ENCODE measurements around the gene SPEN.

Gene SPEN

GRCh38 chr1:15939181-15940109, 91.9 kb downstream of the SPEN start:
- no peak for TF ChIP-seq CTCF (conservative IDR thresholded peaks at IDR 0.05; ENCODE audit: low read depth)
- DNase-seq (ENCODE audit: low spot score): no peak
- H3K27ac ChIP-seq: peak overlapping the region; percentile 75
- POLR2A ChIA-PET (ENCODE audit: low non-redundant PET): no interaction called here
- CTCF ChIA-PET: no interaction called here

GRCh38 chr1:15940110-15941043, 92.9 kb downstream of the SPEN start:
- H3K27ac ChIP-seq: peak overlapping the region; percentile 100
- TF ChIP-seq CTCF (conservative IDR thresholded peaks at IDR 0.05; ENCODE audit: low read depth): no peak
- POLR2A ChIA-PET (ENCODE audit: low non-redundant PET): no interaction called here
- CTCF ChIA-PET: no interaction called here
- DNase-seq (ENCODE audit: low spot score): no peak

GRCh38 chr1:15941044-15941840, 93.7 kb downstream of the SPEN start:
- no peak for DNase-seq (ENCODE audit: low spot score)
- ChIA-PET POLR2A (ENCODE audit: low non-redundant PET) (no interaction called here), CTCF (no interaction called here)
- no peak for TF ChIP-seq CTCF (conservative IDR thresholded peaks at IDR 0.05; ENCODE audit: low read depth)
- H3K27ac ChIP-seq: peak overlapping the region; percentile 100

GRCh38 chr1:15941899-15942660, 94.6 kb downstream of the SPEN start:
- peak overlapping the region; percentile 100 for H3K27ac ChIP-seq

More at GRCh38 chr1:15941899-15942660, 94.6 kb downstream of the SPEN start:
- ChIA-PET CTCF (interaction anchor here (1.1 kb wide), 1 partner anchor 150 kb away, joined by 4 read pairs; no protein-coding TSS in a partner anchor), POLR2A (ENCODE audit: low non-redundant PET) (no interaction called here)
- no peak for TF ChIP-seq CTCF (conservative IDR thresholded peaks at IDR 0.05; ENCODE audit: low read depth)
- DNase-seq (ENCODE audit: low spot score): no peak

Measured in RWPE1 (cell line).